RWPE1 (cell line): ENCODE results near the gene MIP.
"Not testable (repeated sequence)": the region's sequence is repeated elsewhere in the genome, so short reads cannot be mapped to it uniquely, and the experiment has no call there.

Experiments used
- CTCF ChIA-PET: fragments of 350-600 bp; sonication (Branson Sonifier 250); formaldehyde crosslinking; extraction: SDS; loops from one replicate; lab custom pipeline; 2021; lab: Yijun Ruan, JAX
- POLR2A ChIA-PET: fragments of 400-600 bp; formaldehyde crosslinking; extraction: SDS; loops from one replicate; lab custom pipeline; 2020; ENCODE audit warnings: antibody characterized with exemption; ENCODE audit not compliant: low non-redundant PET; lab: Yijun Ruan, JAX
- DNase-seq: peaks from one replicate; pipeline ENCODE4 v3.0.0; 2012; ENCODE audit warnings: low spot score
- H3K27ac ChIP-seq: fragments of 450-650 bp; 2 replicates; pipeline ENCODE4 v1.5.1; 2017
- TF ChIP-seq, protein P1 (sequence below): fragments of 450-650 bp; conservative IDR thresholded peaks from 2 replicates; pipeline ENCODE4 v1.5.1; 2017; ENCODE audit warnings: low read depth, mild to moderate bottlenecking

MIP gene

GRCh38 chr12:56450241-56450640 lies 4.2 kb downstream of the MIP start:
- TF ChIP-seq, protein P1, sequence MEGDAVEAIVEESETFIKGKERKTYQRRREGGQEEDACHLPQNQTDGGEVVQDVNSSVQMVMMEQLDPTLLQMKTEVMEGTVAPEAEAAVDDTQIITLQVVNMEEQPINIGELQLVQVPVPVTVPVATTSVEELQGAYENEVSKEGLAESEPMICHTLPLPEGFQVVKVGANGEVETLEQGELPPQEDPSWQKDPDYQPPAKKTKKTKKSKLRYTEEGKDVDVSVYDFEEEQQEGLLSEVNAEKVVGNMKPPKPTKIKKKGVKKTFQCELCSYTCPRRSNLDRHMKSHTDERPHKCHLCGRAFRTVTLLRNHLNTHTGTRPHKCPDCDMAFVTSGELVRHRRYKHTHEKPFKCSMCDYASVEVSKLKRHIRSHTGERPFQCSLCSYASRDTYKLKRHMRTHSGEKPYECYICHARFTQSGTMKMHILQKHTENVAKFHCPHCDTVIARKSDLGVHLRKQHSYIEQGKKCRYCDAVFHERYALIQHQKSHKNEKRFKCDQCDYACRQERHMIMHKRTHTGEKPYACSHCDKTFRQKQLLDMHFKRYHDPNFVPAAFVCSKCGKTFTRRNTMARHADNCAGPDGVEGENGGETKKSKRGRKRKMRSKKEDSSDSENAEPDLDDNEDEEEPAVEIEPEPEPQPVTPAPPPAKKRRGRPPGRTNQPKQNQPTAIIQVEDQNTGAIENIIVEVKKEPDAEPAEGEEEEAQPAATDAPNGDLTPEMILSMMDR: no peak
- POLR2A ChIA-PET: interaction anchor here (0.6 kb wide), 2 partner anchors 14 to 129 kb away, joined by 3 to 8 read pairs; no protein-coding TSS in a partner anchor
- CTCF ChIA-PET: interaction anchor here (0.6 kb wide), 1 partner anchor 108 kb away, joined by 5 read pairs; no protein-coding TSS in a partner anchor
- no peak overlapping the region for H3K27ac ChIP-seq
- DNase-seq: no peak

DNA sequence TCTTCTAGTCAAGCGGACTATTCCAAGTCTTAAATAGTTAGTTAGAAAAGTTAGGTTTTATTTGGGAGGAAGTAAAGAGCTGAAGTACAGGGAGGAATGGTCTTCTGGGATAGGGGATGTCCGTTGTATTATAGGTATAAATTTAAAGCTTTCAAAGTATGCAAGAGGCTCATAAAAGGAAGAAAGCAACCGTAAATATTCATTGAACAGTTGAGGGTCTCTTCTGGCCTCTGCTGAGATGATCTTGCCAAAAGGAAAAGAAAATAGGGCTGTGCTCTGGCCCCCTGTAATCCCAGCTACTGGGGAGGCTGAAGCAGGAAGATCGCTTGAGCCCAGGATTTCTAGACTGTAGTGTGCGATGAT lies 4.9 kb downstream of the MIP start:
- ChIA-PET CTCF (no interaction called here), POLR2A (interaction anchor here (0.6 to 1.0 kb wide), 5 partner anchors 11 to 129 kb away, joined by 3 to 6 read pairs (median 5); partner anchors contain the start of gene STAT2)
- TF ChIP-seq, protein P1: no peak
- peak overlapping the region; percentile 97 for H3K27ac ChIP-seq
- DNase-seq: no peak

GRCh38 chr12:56448860-56449621 lies 5.4 kb downstream of the MIP start, which contains the start of gene TIMELESS:
Gene TIMELESS (minus strand): TSS chr12:56449426. CDS start chr12:56434170, 15,256 bp downstream.
- POLR2A ChIA-PET: interaction anchor here (0.6 to 1.0 kb wide), 4 partner anchors 12 to 128 kb away, joined by 3 to 6 read pairs (median 5); partner anchors contain the start of gene STAT2
- CTCF ChIA-PET: interaction anchor here (0.6 kb wide), 1 partner anchor 11 kb away, joined by 3 read pairs; no protein-coding TSS in a partner anchor
- TF ChIP-seq, protein P1: no peak

GRCh38 chr12:56443208-56443607 lies 11.2 kb downstream of the MIP start:
- POLR2A ChIA-PET, H3K27ac ChIP-seq, CTCF ChIA-PET: not testable (repeated sequence)

More at GRCh38 chr12:56448860-56449621, 5.4 kb downstream of the MIP start, which contains the start of gene TIMELESS:
- peak; percentile 98 for DNase-seq
- H3K27ac ChIP-seq: peak within 1 kb of the TSS; percentile 97

DNA sequence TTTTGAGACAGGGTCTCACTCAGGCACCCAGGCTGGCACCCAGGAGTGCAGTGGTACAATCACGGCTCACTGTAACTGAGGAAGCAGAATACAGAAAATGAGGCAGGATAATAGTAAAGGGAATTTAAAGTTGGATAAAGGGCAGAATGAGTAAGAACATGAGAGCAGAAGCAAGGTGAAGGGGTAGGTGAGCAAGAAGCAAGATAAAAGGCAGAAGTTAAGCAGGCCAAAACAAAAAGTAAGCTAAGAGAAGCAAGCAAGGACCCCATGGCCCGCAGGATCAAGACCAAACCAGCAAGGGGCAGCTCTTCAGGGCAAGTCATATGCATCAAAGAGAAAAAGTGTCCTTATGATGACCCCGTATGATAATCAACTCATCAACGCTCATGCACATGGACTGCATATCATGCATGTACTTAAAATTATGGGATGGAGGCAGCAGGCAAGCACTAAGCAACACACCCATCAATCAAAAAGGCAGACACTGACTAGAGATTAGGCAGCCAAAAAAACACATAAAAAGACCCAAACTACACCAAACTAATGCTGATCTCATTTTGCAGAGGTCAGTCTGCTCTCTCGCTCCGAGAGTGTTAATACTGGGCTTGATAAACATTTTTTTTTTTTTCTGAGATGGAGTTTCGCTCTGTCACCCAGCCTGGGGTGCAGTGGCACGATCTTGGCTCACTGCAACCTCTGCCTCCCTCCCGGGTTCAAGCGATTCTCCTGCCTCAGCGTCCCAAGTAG lies 16.9 kb downstream of the MIP start:
- TF ChIP-seq, protein P1: no peak
- ChIA-PET POLR2A (no interaction called here), CTCF (interaction anchor here (0.6 kb wide), 1 partner anchor 11 kb away, joined by 3 read pairs; the partner anchor contains the start of gene TIMELESS)

More at GRCh38 chr12:56443208-56443607, 11.2 kb downstream of the MIP start:
- not testable (repeated sequence) for DNase-seq

DNA sequence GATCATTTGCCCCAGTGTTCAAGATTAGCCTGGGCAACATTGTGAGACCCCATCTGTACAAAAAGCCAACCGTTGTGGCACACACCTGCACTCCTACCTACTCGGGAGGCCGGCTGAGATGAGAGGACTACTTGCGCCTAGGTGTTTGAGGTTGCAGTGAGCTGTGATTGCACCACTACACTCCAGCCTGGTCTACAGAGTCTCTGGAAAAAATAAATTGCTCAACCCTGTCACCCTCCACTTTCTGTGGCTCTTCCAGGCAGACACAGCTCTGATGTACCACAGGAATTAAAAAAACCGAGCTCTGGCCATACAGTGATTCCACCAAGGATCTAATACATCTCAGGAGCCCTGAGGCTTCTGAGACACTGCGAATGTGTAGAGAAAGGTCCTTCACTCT lies 19.6 kb downstream of the MIP start:
- no peak overlapping the region for H3K27ac ChIP-seq
- ChIA-PET CTCF (interaction anchor here (0.6 kb wide), 1 partner anchor 68 kb away, joined by 5 read pairs; no protein-coding TSS in a partner anchor), POLR2A (no interaction called here)
- no peak for DNase-seq
- TF ChIP-seq, protein P1: no peak

More for the DNA sequence above, 16.9 kb downstream of the MIP start:
- no peak overlapping the region; the same call in 1 of the 2 replicates for H3K27ac ChIP-seq
- DNase-seq: no peak
